Gastroesophageal sphincter (tissue), 4 donors: ENCODE results near the gene SMAD6. TPM values are rescaled to one million over a fixed set of nuclear protein-coding genes. Genes with fewer than 3 reads are reported as not detected.

Experiments
- ATAC-seq: fragments of 150-250 bp; one replicate; pipeline ENCODE4 v1.9.1; 2016; ENCODE audit warnings: mild to moderate bottlenecking, moderate library complexity
- H3K27ac ChIP-seq, 4 donors: fragments of 200-600 bp; sonication (generic) in 3 of 4; 1 replicate in 3 of 4; 2 replicates in 1 of 4; pipeline ENCODE4 v1.5.1; 2016 to 2019
- H3K27me3 ChIP-seq: fragments of 200-600 bp; sonication (generic); one replicate; pipeline ENCODE4 v1.5.1; 2019
- H3K36me3 ChIP-seq, 2 donors: fragments of 200-600 bp; sonication (generic); one replicate each; pipeline ENCODE4 v1.5.1; 2019; ENCODE audit warnings: control low read depth in 1 of 2
- H3K4me1 ChIP-seq, 3 donors: fragments of 200-600 bp; sonication (generic); 1 replicate in 2 of 3; 2 replicates in 1 of 3; pipeline ENCODE4 v1.5.1; 2016 to 2019; ENCODE audit warnings: control low read depth in 2 of 3
- H3K4me3 ChIP-seq, 2 donors: fragments of 200-600 bp; sonication (generic); one replicate each; pipeline ENCODE4 v1.5.1; 2019; ENCODE audit warnings: mild to moderate bottlenecking in 1 of 2, moderate library complexity in 1 of 2
- H3K9me3 ChIP-seq, 3 donors: fragments of 200-600 bp; sonication (generic); one replicate each; pipeline ENCODE4 v1.5.1; 2017 to 2019; ENCODE audit warnings: control low read depth in 2 of 3
- EP300 ChIP-seq: sonication (generic); formaldehyde crosslinking; IDR thresholded peaks from one replicate; pipeline ENCODE4 v1.6.1; 2017; ENCODE audit warnings: antibody characterized with exemption, mild to moderate bottlenecking
- POLR2A ChIP-seq, 2 donors: fragments of 450-650 bp; IDR thresholded peaks; one replicate each; pipeline ENCODE4 v1.6.1; 2017; ENCODE audit warnings: antibody characterized with exemption in 2 of 2, mild to moderate bottlenecking in 2 of 2, moderate library complexity in 1 of 2
- POLR2AphosphoS5 ChIP-seq: sonication (generic); formaldehyde crosslinking; IDR thresholded peaks from one replicate; pipeline ENCODE4 v1.6.1; 2017; ENCODE audit warnings: antibody characterized with exemption
- WGBS, 2 donors: methylation state at CpG; one replicate each; pipeline ENCODE4 v1.1.5; 2018; ENCODE audit warnings: low coverage in 1 of 2; 5-methylcytosine and 5-hydroxymethylcytosine counted together
- total RNA-seq, 4 donors: library from RNA; depleted of rRNA; stranded (reverse); fragments of >200 nt; gene quantifications; one replicate each; pipeline ENCODE4 v1.1.0, GENCODE V29; 2016
- TF ChIP-seq, protein P1 (sequence below), 4 experiments: fragments of 200-600 bp in 2 of 4; fragments of 450-650 bp in 2 of 4; sonication (generic) in 1 of 4; IDR thresholded peaks; one replicate each; pipeline ENCODE4 v1.5.1; 2017 to 2019; ENCODE audit warnings: antibody characterized with exemption in 4 of 4, mild to moderate bottlenecking in 2 of 4, moderate library complexity in 2 of 4

The SMAD6 gene
- total RNA-seq, 4 donors from 2014 or later: 9.9 to 11.2 (median 10.9) TPM

DNA sequence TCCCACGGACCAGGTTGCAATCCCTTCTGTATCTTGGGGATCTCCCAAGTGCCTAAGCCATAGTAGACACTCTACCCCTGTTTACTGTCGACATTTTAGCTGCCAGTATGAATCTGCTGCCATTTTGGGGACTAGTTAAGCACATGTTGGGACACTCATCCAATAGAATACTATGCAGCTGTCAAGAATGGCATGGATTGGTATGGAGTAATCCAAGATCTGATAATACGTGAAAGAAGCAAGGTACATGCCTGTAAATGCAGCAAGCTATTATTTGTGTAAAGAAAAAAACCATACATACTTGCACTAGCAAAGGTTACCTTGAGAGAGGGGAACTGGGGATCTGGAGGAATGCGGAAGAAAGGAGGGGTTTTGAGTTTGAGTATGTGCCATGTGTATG, 129.3 kb downstream of the SMAD6 start:
- no peaks in the 10 kb centered on the region for H3K27me3 ChIP-seq
- 91 to 100% methylated on average over 2 to 3 of the region's 4 CpGs for WGBS, 2 donors
- H3K4me3 ChIP-seq: no peak overlapping the region
- H3K9me3 ChIP-seq: no peaks in the 10 kb centered on the region
- ATAC-seq: no peak
- H3K36me3 ChIP-seq: no peaks in the 10 kb centered on the region
- H3K27ac ChIP-seq: no peak overlapping the region
- TF ChIP-seq EP300 (no peak), POLR2AphosphoS5 (no peak), POLR2A (IDR thresholded peaks at IDR 0.05) (no peak)
- TF ChIP-seq, protein P1, sequence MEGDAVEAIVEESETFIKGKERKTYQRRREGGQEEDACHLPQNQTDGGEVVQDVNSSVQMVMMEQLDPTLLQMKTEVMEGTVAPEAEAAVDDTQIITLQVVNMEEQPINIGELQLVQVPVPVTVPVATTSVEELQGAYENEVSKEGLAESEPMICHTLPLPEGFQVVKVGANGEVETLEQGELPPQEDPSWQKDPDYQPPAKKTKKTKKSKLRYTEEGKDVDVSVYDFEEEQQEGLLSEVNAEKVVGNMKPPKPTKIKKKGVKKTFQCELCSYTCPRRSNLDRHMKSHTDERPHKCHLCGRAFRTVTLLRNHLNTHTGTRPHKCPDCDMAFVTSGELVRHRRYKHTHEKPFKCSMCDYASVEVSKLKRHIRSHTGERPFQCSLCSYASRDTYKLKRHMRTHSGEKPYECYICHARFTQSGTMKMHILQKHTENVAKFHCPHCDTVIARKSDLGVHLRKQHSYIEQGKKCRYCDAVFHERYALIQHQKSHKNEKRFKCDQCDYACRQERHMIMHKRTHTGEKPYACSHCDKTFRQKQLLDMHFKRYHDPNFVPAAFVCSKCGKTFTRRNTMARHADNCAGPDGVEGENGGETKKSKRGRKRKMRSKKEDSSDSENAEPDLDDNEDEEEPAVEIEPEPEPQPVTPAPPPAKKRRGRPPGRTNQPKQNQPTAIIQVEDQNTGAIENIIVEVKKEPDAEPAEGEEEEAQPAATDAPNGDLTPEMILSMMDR (IDR thresholded peaks at IDR 0.05): no peak
- no peaks in the 10 kb centered on the region for H3K4me1 ChIP-seq

DNA sequence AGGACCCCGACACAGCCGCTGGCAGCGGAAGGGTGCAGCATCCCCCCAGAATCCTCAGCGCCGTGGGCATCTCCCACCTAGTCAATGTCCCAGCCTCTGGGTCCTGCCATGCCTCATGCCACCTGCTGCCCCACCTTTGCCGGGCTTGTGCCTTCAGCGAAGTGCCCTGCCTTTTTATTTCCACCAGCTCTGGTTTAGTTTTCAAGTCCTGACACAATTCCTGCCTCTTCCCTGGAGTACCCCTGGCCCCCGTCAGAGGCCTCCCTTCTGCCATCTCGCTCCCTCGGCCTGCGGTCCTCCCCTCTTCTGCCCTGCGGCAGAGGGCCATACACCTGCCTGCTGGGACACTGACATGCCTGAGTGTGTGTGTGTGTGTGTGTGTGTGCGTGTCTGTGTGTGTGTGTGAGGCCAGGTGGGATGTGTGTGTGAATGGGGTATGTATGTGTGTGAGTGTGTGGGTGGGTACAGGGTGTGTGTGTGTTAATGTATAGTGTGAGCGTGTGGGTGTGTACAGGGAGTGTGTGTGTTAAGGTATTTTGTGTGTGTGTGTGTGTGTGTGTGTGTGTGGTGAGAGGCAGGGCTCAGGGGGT, 129.9 kb downstream of the SMAD6 start:
- Histone ChIP-seq H3K36me3 (no peaks in the 10 kb centered on the region), H3K27ac (no peak overlapping the region), H3K9me3 (no peaks in the 10 kb centered on the region), H3K4me3 (no peak overlapping the region), H3K27me3 (no peaks in the 10 kb centered on the region), H3K4me1 (no peaks in the 10 kb centered on the region)
- 94 to 100% methylated on average over 1 to 10 of the region's 14 CpGs for WGBS, 2 donors
- TF ChIP-seq EP300 (no peak), POLR2A (IDR thresholded peaks at IDR 0.05) (no peak), POLR2AphosphoS5 (no peak)
- TF ChIP-seq, protein P1 (IDR thresholded peaks at IDR 0.05): no peak
- no peak for ATAC-seq

Other genes with a start within 250 kb of the SMAD6 start
- gene SNAPC5, start 204.5 kb upstream of the SMAD6 start, total RNA-seq: 10 to 100 TPM; 33.9 to 66.9 (median 44.1) TPM
- 1,000 to 10,000 TPM; 3,015 to 4,496 (median 4,021) TPM for gene RPL4, start 197.4 kb upstream of the SMAD6 start, total RNA-seq
- gene ZWILCH, start 196.9 kb upstream of the SMAD6 start, total RNA-seq: 1 to 10 TPM; 2.0 to 6.0 (median 2.9) TPM
- not detected for gene LCTL, start 136.2 kb upstream of the SMAD6 start, total RNA-seq